Endometrial microvascular endothelial cells (primary cell): ENCODE measurements around the gene CCZ1. TPM values are rescaled to one million over a fixed set of nuclear protein-coding genes. Genes with fewer than 3 reads are reported as not detected.
"Not testable (repeated sequence)": the region's sequence is repeated elsewhere in the genome, so short reads cannot be mapped to it uniquely, and the experiment has no call there.

ENCODE experiments used
- in situ Hi-C: cut with HindIII; loops from 2 replicates; pipeline ENCODE4 v1.10.0; 2017; ENCODE audit warnings: low sequenced_read_pairs, low pct_unique_long_range_greater_than_20kb; ENCODE audit errors: inconsistent ontology term
- total RNA-seq: library from RNA; depleted of rRNA; stranded (reverse); fragments of >200 nt; gene quantifications from one replicate; pipeline ENCODE4 v1.2.3, GENCODE V29; 2015; ENCODE audit errors: inconsistent ontology term

CCZ1 gene
- total RNA-seq, result 76.4 TPM

GRCh38 chr7:5898480-5899224, at the start of gene CCZ1:
CCZ1 (plus strand) TSS chr7:5898733; CDS start chr7:5898800, 67 bp downstream.
- in situ Hi-C loops, result not testable (repeated sequence)

GRCh38 chr7:5850944-5851343, 47.6 kb upstream of the CCZ1 start:
- in situ Hi-C loops, result no loop called here

- in situ Hi-C loops, result no loop called here
Observed at GRCh38 chr7:5854738-5855137, 43.8 kb upstream of the CCZ1 start.

GRCh38 chr7:5857041-5857575, 41.4 kb upstream of the CCZ1 start:
- in situ Hi-C loops, result not testable (repeated sequence)

- in situ Hi-C loops, result not testable (repeated sequence)
Observed at GRCh38 chr7:5858494-5858893, 40.0 kb upstream of the CCZ1 start.

GRCh38 chr7:5861281-5861680, 37.3 kb upstream of the CCZ1 start:
- in situ Hi-C loops, result not testable (repeated sequence)

- in situ Hi-C loops, result not testable (repeated sequence)
Observed at GRCh38 chr7:5862753-5863366, 35.7 kb upstream of the CCZ1 start.

GRCh38 chr7:5865279-5865931, 33.1 kb upstream of the CCZ1 start:
- in situ Hi-C loops, result not testable (repeated sequence)

- in situ Hi-C loops, result no loop called here
Observed at GRCh38 chr7:5867060-5867459, 31.5 kb upstream of the CCZ1 start.

GRCh38 chr7:5868928-5869341, 29.6 kb upstream of the CCZ1 start:
- in situ Hi-C loops, result not testable (repeated sequence)

GRCh38 chr7:5869691-5870090, 28.8 kb upstream of the CCZ1 start:
- in situ Hi-C loops, result no loop called here

- in situ Hi-C loops, result no loop called here
Observed at GRCh38 chr7:5870311-5870710, 28.2 kb upstream of the CCZ1 start.

- in situ Hi-C loops, result no loop called here
Observed at GRCh38 chr7:5872326-5872725, 26.2 kb upstream of the CCZ1 start.

GRCh38 chr7:5879591-5879990, 18.9 kb upstream of the CCZ1 start:
- in situ Hi-C loops, result not testable (repeated sequence)

- in situ Hi-C loops, result not testable (repeated sequence)
Observed at GRCh38 chr7:5880106-5880505, 18.4 kb upstream of the CCZ1 start.

- in situ Hi-C loops, result not testable (repeated sequence)
Observed at GRCh38 chr7:5884431-5884830, 14.1 kb upstream of the CCZ1 start.

GRCh38 chr7:5888021-5888420, 10.5 kb upstream of the CCZ1 start:
- in situ Hi-C loops, result not testable (repeated sequence)

GRCh38 chr7:5890244-5890643, 8.3 kb upstream of the CCZ1 start:
- in situ Hi-C loops, result not testable (repeated sequence)

GRCh38 chr7:5892498-5892897, 6.0 kb upstream of the CCZ1 start:
- in situ Hi-C loops, result no loop called here
